ENCODE measurements around the gene GRM5. TPM values are rescaled to one million over a fixed set of nuclear protein-coding genes. Genes with fewer than 3 reads are reported as not detected.
"Not testable (repeated sequence)": the region's sequence is repeated elsewhere in the genome, so short reads cannot be mapped to it uniquely, and the experiment has no call there.

GRM5 gene
- total RNA-seq: not detected in 2 replicates
- polyA plus RNA-seq (2012): not detected

DNA sequence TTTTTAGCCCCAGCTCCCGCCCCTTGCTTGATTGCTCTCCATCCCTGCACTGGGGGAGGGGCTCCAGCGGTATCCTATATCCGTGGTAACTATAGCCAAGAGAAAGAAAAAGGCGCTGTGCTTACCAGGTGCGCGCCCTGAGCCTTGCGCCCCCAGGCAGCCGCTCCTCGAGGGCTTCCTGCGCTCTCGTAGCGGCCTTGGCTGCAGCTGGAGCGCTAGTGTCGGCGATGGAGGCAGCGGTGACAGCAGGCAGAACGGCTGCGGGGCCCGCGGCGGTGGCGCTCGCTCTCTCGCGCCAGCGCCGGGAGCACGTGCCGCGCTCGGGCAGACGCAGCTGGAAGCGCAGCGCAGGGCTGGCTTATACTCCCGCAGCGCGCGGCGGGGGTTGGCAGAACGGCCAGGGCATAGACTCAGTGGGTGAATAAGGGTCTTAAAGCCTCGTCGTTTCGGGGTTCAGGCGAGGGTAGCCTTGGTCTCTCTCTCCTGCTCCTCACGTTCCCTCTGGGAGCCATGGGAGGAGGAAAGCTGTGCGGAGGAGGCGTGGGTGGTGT, at the start of gene GRM5:
TSS of gene GRM5 (minus strand) at position 332 of the 551 bp plus-strand sequence. CDS start 18,110 bp downstream, outside the sequence.
- DNase-seq (ENCODE audit: low read depth): not testable (repeated sequence)

DNA sequence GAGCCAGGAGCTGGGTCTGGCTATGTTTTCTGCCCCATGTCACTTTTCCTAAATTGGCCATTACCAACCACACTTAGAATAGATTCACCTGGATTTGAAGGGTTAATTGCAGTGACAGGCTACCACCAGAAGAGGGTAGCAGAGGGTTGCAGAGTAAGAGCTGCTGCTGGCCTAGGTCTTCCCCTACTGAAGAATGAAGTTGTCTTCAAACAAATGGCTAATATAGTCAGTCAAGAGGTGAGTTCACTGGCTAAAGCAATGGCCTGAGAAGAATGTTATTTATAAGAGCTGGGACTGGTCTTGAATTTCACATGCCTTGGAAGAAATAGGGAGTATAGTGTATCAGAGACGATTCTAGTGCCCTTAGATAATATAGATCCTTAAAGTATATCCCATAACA, 32.2 kb upstream of the GRM5 start:
- DNase-seq (ENCODE audit: low read depth): peak; percentile 10

DNA sequence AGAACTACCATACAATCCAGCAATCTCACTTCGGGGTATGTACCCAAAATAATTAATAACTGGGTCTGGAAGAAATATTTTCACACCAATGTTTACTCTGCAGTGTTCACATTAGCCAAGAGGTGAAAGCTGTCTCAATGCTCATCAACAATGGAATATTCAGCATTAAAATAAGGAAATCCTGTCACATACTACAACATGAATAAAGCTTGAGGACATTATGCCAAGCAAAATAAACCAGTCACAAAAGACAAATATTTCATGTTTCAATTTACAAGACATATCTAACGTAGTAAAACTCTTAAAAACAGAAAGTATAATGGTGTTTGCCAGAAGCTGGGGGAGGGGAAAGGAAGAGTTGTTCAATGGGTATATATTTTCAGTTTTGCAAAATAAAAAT, 28.0 kb upstream of the GRM5 start:
- not testable (repeated sequence) for DNase-seq (ENCODE audit: low read depth)

DNA sequence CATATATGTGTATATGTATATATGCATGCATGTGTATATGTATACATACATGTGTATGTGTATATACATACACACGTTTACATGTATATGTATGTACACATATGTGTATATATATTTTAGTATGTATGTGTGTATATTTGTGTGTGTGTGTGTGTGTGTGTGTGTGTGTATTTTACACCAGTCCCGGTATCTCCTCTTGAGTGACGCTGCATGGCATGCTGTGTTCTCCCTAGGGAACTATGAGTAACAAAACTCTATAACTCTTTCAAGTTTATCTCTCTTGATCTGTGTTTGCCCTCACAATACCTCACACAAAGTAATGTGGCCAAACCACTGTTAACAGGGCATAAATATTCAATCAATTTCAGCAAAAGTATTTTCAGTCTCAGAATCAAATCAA, 19.2 kb upstream of the GRM5 start:
- DNase-seq (ENCODE audit: low read depth): not testable (repeated sequence)

DNA sequence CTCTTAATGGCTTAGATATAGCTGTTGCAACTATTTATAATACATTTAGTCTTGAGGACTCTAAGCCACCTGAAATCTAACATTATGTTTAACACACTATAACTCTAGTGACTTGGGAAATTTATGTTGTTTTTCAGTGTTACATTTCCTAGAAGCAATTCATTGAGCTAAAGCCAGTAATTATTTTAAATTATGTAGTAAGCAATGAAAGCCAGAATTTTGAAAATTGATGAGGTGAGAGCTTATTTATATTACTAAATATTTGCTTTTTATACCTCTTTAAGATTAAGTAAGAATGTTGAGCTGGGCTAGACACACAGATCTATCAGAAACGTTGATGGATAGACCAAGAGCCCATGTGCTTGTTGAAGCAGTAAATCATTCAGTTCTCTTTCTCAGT, 5.1 kb upstream of the GRM5 start:
- DNase-seq (ENCODE audit: low read depth): not testable (repeated sequence)

GRCh38 chr11:89067264-89067663, 1.5 kb upstream of the GRM5 start:
- DNase-seq (ENCODE audit: low read depth): no peak

DNA sequence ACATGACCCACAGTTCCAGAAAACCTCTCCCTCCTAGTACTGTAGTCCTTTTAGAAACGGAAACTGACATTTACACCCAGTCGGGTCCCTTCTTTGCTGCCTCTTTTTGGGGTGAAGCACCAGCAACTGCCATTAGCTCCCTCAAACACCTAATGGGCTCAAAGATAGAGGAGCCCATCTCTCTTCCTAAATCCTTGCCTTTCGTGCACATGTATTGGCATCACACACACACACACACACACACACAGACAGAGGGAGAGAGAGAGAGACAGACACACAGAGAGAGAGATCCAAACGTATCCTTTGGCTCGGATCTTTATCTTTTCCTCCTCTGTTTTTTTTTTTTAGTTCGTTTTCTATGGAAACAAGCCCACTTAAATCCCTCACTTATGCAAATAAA, 716 bp downstream of the GRM5 start:
- DNase-seq (ENCODE audit: low read depth): no peak

DNA sequence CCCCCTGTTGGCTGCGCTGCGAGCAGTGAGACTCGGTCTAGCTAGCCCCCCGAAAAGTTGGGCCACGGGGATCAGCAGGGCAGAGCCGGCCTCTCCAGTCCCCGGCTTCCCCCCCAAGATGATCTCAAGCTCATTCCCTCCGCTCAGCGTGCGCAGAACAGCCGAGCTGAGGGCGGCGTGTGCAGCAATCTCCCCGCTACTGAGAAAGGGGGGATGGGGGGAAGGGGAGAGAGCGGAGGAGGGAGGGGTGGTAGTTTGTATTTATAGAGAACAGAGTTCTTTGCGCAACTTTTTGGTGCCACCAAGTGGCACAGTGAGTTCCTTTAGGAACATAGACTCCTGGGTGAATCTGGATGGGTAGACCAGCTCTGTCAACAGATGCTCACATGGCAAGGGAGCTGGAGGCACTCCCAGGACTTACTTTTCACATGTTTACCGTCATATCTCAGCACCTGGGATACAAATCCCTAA, 2.3 kb downstream of the GRM5 start:
- not testable (repeated sequence) for DNase-seq (ENCODE audit: low read depth)

GRCh38 chr11:89062771-89063298, 2.9 kb downstream of the GRM5 start:
- DNase-seq (ENCODE audit: low read depth): not testable (repeated sequence)

DNA sequence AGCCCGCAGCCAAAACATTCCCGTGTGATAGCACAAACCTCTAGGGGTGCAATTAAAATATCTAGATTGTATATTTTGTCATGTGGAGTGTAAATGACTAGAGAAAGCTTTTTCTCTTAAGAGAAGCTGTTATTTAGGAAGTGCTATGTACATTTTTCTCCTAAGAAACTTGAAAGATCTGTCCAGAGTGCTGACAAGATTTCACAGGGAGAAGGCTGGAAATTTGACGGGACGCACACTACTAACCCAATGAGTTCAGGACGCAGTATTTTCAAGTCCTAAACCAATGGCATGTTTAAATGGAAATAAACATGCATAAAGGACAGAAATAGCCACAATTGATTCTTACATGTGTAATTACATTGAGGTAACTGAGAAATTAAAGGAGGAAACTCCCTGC, 3.9 kb downstream of the GRM5 start:
- not testable (repeated sequence) for DNase-seq (ENCODE audit: low read depth)

DNA sequence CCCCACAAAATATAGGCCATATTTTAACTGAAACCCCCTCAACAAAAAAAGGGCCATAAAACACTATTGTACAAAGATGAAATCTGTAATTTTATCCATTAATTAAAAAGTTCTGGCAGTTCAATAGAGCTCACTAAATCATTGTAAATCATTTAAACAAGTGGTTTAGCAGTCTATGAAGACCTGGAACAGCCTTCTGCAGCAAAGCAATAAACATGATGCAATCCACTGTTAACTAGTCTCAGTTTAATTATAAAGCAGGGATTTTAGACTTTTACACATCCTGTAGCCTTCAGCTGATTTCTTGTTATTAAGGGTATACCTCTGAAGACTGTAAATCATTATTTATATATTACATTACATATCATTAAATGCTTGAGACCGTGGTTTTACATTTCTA, 8.4 kb downstream of the GRM5 start:
- not testable (repeated sequence) for DNase-seq (ENCODE audit: low read depth)

- no peak for DNase-seq (ENCODE audit: low read depth)
Measured at GRCh38 chr11:89052220-89052619, 13.6 kb downstream of the GRM5 start.

GRCh38 chr11:89047159-89047558, 18.6 kb downstream of the GRM5 start:
- DNase-seq (ENCODE audit: low read depth): not testable (repeated sequence)

DNA sequence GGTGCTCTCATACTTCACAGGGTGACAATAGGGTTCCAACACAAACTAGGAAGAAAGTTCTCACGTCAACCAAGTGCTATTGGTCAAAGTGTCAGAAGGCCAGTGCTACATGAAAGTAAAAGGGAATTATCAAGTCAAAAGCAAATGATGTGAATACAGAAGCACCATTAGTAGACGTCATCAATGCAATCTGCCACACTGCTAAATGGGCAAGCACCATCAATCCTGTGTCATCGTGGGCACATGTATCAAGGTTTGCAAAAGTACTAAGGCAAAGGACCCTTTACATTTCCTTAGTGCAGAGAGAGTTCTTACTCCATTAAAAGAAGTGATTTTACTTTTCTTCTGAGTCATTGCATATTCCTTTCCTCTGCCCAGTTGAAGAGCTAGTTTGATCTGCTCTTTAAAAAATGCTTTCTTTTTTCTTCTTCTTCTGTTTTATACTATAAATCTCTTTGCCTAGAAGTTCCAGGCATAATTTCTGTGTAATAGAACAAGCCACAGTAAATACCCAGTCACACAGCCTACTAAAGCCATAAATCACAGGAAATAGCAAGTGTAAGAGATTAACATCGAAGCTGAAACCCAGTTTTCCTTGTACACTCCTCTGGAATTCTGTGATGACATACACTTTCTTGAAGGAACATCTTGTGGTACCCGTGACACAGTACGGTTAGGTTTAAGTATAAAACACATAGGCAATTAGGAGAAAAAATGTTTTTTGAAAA, 21.8 kb downstream of the GRM5 start:
- DNase-seq (ENCODE audit: low read depth): not testable (repeated sequence)

GRCh38 chr11:89029671-89030070, 36.1 kb downstream of the GRM5 start:
- not testable (repeated sequence) for DNase-seq (ENCODE audit: low read depth)

GRCh38 chr11:89021339-89021738, 44.4 kb downstream of the GRM5 start:
- DNase-seq (ENCODE audit: low read depth): no peak

- not testable (repeated sequence) for DNase-seq (ENCODE audit: low read depth)
Measured at GRCh38 chr11:89019827-89020547, 45.8 kb downstream of the GRM5 start.

DNA sequence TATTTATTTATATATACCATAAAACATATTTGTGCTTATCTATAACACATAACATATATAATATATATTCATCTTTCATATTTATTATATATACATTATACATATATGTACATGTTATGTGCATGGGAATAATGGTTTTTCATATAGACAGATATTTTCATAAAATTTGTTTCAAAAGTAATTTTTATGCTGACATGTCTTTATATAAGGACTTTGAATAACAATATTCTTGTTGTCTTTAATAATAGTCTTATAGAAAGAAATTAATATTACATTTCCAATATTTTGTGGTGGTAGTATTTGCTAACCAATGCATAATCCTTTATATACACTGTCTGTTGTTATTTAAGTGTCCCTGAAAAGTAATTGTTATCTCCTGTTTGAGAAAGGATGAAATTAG, 49.6 kb downstream of the GRM5 start:
- DNase-seq (ENCODE audit: low read depth): no peak

GRCh38 chr11:89015614-89016013, 50.2 kb downstream of the GRM5 start:
- DNase-seq (ENCODE audit: low read depth): no peak

DNA sequence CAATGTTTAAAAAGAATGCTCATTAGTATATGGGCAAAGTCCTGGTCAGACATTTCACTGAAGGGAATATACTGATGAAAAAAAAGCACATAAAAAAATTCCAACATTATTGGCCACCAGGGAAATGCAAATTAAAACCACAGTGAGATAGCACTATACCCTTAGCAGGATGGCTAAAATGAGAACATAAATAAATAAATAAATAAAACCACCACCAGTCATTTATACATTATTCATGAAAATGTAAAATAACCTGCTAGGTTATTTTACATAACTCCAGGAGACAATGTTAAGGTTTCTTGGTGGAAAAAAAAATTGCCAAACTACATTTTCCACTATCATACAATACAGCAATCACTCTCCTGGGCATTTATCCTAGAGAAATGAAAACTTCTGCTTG, 64.9 kb downstream of the GRM5 start:
- not testable (repeated sequence) for DNase-seq (ENCODE audit: low read depth)

DNA sequence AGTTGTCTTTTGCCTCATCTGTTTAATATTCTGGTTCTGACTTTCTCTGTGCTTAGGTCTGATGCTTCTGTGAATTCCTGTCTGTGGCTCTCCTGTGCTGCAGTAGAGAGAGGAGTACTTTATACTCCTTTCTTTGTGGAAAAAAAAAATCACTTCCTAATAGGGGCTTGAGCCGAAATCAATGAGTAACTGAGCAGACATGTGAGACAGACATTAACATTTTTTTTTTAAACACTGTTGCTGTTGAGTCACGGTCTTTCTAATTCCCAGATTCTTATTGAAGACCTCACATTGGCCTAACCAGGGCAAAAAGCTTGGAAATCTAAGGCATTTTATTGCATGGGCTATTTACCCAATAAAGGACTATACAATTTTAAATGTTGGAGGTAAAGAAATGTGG, 86.1 kb downstream of the GRM5 start:
- DNase-seq (ENCODE audit: low read depth): no peak

DNA sequence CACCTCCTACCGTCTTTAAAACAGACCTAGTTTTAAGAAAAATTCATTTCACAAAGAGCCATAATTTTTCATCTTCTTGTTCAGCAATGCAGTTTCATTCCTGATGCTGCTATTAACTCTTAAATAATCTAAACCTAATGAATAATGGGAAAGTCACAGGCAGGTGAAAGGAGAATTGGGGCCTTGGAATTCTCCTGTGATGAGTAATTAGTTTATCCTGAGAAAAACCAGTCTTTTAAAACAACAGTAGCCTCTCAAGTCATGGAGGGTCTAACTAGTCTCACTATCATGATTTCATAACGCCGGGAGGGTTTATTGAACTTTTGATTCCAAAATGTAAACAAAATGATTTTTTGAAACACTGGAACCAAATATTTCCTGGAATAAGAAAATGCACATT, 86.8 kb downstream of the GRM5 start:
- not testable (repeated sequence) for DNase-seq (ENCODE audit: low read depth)
